Panc1 (cell line): ENCODE results near the gene TAF7. TPM values are rescaled to one million over a fixed set of nuclear protein-coding genes. Genes with fewer than 3 reads are reported as not detected.

ENCODE experiments used
- total RNA-seq: library from RNA; stranded (reverse); gene quantifications from one replicate; pipeline ENCODE4 v1.2.1, GENCODE V29; 2021; ENCODE audit not compliant: unreplicated experiment

Gene TAF7
- total RNA-seq, 1 experiment from 2014 or later = 71.0 TPM

Other genes starting within 250 kb of the TAF7 start
- 12.8 TPM for gene PCDHB2, start 226.2 kb downstream of the TAF7 start, total RNA-seq
- gene PCDHB3, start 220.3 kb downstream of the TAF7 start, total RNA-seq = 0.92 TPM
- gene PCDHB4, start 199.0 kb downstream of the TAF7 start, total RNA-seq = 0.26 TPM
- gene PCDHB5, start 185.6 kb downstream of the TAF7 start, total RNA-seq = 0.08 TPM
- gene PCDHB6, start 170.7 kb downstream of the TAF7 start, total RNA-seq = 1.9 TPM
- gene PCDHB7, start 148.1 kb downstream of the TAF7 start, total RNA-seq = 1.3 TPM
- gene PCDHB8, start 143.0 kb downstream of the TAF7 start, total RNA-seq = 7.6 TPM
- gene PCDHB16, start 138.4 kb downstream of the TAF7 start, total RNA-seq = 1.8 TPM
- 1.8 TPM for gene PCDHB9, start 133.6 kb downstream of the TAF7 start, total RNA-seq
- gene PCDHB10, start 128.4 kb downstream of the TAF7 start, total RNA-seq = 0.72 TPM
- gene PCDHB11, start 121.2 kb downstream of the TAF7 start, total RNA-seq = 1.6 TPM
- 0.44 TPM for gene PCDHB12, start 112.1 kb downstream of the TAF7 start, total RNA-seq
- gene PCDHB13, start 106.9 kb downstream of the TAF7 start, total RNA-seq = 1.0 TPM
- gene PCDHB14, start 97.4 kb downstream of the TAF7 start, total RNA-seq = 0.80 TPM
- gene PCDHB15, start 75.4 kb downstream of the TAF7 start, total RNA-seq = 0.15 TPM
- gene SLC25A2, start 16.7 kb downstream of the TAF7 start, total RNA-seq = 0.28 TPM
- 0.92 TPM for gene PCDHGA1, start 9.7 kb upstream of the TAF7 start, total RNA-seq
- gene PCDHGA2, start 18.0 kb upstream of the TAF7 start, total RNA-seq = 0.05 TPM
- not detected for gene PCDHGA3, start 23.0 kb upstream of the TAF7 start, total RNA-seq
- gene PCDHGB1, start 29.3 kb upstream of the TAF7 start, total RNA-seq = 2.0 TPM
- gene PCDHGA4, start 34.2 kb upstream of the TAF7 start, total RNA-seq = 0.69 TPM
- gene PCDHGB2, start 39.2 kb upstream of the TAF7 start, total RNA-seq = 5.3 TPM
- 0.67 TPM for gene PCDHGA5, start 43.4 kb upstream of the TAF7 start, total RNA-seq
- 0.49 TPM for gene PCDHGB3, start 49.5 kb upstream of the TAF7 start, total RNA-seq
- 0.59 TPM for gene PCDHGA6, start 53.1 kb upstream of the TAF7 start, total RNA-seq
- gene PCDHGA7, start 62.0 kb upstream of the TAF7 start, total RNA-seq = 0.18 TPM
- 0.21 TPM for gene PCDHGB4, start 66.9 kb upstream of the TAF7 start, total RNA-seq
- 0.18 TPM for gene PCDHGA8, start 71.8 kb upstream of the TAF7 start, total RNA-seq
- gene PCDHGB5, start 77.2 kb upstream of the TAF7 start, total RNA-seq = 0.87 TPM
- gene PCDHGA9, start 82.0 kb upstream of the TAF7 start, total RNA-seq = 0.15 TPM
- 0.23 TPM for gene PCDHGB6, start 87.2 kb upstream of the TAF7 start, total RNA-seq
- gene PCDHGA10, start 92.2 kb upstream of the TAF7 start, total RNA-seq = 0.69 TPM
- 6.7 TPM for gene PCDHGB7, start 96.9 kb upstream of the TAF7 start, total RNA-seq
- gene PCDHGA11, start 100.3 kb upstream of the TAF7 start, total RNA-seq = 0.39 TPM
- 0.21 TPM for gene PCDHGA12, start 109.7 kb upstream of the TAF7 start, total RNA-seq
- 54.1 TPM for gene PCDHGC3, start 155.2 kb upstream of the TAF7 start, total RNA-seq
- gene PCDHGC4, start 164.2 kb upstream of the TAF7 start, total RNA-seq = 0.57 TPM
- gene PCDHGC5, start 168.3 kb upstream of the TAF7 start, total RNA-seq = 0.36 TPM